ENCODE measurements around the gene EIF4E.

DNA sequence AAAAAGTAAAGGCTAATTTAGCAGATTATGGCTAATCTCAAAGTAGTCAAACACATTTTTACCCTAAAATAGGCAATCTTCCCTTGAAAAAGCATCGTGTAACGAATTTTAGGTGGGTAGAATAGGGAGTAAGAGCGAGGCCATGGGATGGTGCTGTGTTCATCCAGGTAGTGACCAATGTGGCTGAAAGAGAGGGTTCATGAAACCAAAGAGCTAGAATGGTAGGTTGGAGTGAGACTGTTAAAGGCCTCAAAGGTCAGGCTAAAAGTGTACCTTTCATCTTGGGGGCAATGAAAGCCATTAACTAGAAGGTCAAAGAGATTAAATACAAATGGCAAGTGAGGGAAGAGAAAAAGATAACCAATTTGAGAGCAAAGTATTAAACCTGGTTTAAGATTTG lies 23.6 kb downstream of the EIF4E start:
- no peak for TF ChIP-seq CTCF (IDR thresholded peaks at IDR 0.05; ENCODE audit: low read depth, low read length, poor library complexity, severe bottlenecking)
- no peak for TF ChIP-seq EZH2phosphoT487 (IDR thresholded peaks at IDR 0.05; ENCODE audit: borderline replicate concordance, low read length)
